GM18873 (cell line): ENCODE data around the gene SLC9A8.
"Not testable (repeated sequence)": the region's sequence is repeated elsewhere in the genome, so short reads cannot be mapped to it uniquely, and the experiment has no call there.

ENCODE experiments used
- ATAC-seq: cut with Tn5 transposase; IDR thresholded peaks from one replicate; pipeline ENCODE4 v1.9.1; 2021; ENCODE audit warnings: mild to moderate bottlenecking, moderate library complexity, moderate number of reproducible peaks; ENCODE audit not compliant: unreplicated experiment, low FRiP score

The SLC9A8 gene

GRCh38 chr20:49812507-49813304 is at the start of gene SLC9A8:
Gene SLC9A8 (plus strand): TSS chr20:49812828. CDS start chr20:49812923, 95 bp downstream.
- ATAC-seq, result peak; percentile 57

GRCh38 chr20:49762940-49763766 is 49.5 kb upstream of the SLC9A8 start:
- no peak for ATAC-seq

GRCh38 chr20:49765413-49765736 is 47.3 kb upstream of the SLC9A8 start:
- ATAC-seq, result no peak

GRCh38 chr20:49765846-49766541 is 46.6 kb upstream of the SLC9A8 start:
- no peak for ATAC-seq

GRCh38 chr20:49766979-49767521 is 45.6 kb upstream of the SLC9A8 start:
- no peak for ATAC-seq

GRCh38 chr20:49768204-49769047 is 44.2 kb upstream of the SLC9A8 start:
- ATAC-seq, result no peak

GRCh38 chr20:49769048-49769581 is 43.5 kb upstream of the SLC9A8 start:
- no peak for ATAC-seq

GRCh38 chr20:49770634-49771033 is 42.0 kb upstream of the SLC9A8 start:
- ATAC-seq, result no peak

GRCh38 chr20:49774213-49774612 is 38.4 kb upstream of the SLC9A8 start:
- not testable (repeated sequence) for ATAC-seq

- ATAC-seq, result no peak
Measured at GRCh38 chr20:49775229-49775693, 37.4 kb upstream of the SLC9A8 start.

- no peak for ATAC-seq
Measured at GRCh38 chr20:49779972-49780371, 32.7 kb upstream of the SLC9A8 start.

- no peak for ATAC-seq
Measured at GRCh38 chr20:49781676-49782075, 31.0 kb upstream of the SLC9A8 start.

- not testable (repeated sequence) for ATAC-seq
Measured at GRCh38 chr20:49782439-49782838, 30.2 kb upstream of the SLC9A8 start.

- ATAC-seq, result not testable (repeated sequence)
Measured at GRCh38 chr20:49783021-49783995, 29.3 kb upstream of the SLC9A8 start.

GRCh38 chr20:49784291-49784690 is 28.3 kb upstream of the SLC9A8 start:
- ATAC-seq, result no peak

GRCh38 chr20:49785149-49785851 is 27.3 kb upstream of the SLC9A8 start:
- ATAC-seq, result peak; percentile 28

- peak; percentile 76 for ATAC-seq
Measured at GRCh38 chr20:49785852-49786175, 26.8 kb upstream of the SLC9A8 start.

- ATAC-seq, result no peak
Measured at GRCh38 chr20:49786196-49786595, 26.4 kb upstream of the SLC9A8 start.
